Neural cell (in vitro differentiated cells): ENCODE measurements around the gene HERC2.
"Not testable (repeated sequence)": the region's sequence is repeated elsewhere in the genome, so short reads cannot be mapped to it uniquely, and the experiment has no call there.

Experiments
- EZH2 ChIP-seq: fragments of 200-600, 300-800 bp; shearing (Covaris generic), sonication (generic); IDR thresholded peaks from 2 replicates; pipeline ENCODE4 v1.6.1; 2014; ENCODE audit warnings: antibody characterized with exemption, low read length, borderline replicate concordance, mild to moderate bottlenecking; ENCODE audit not compliant: insufficient read depth, poor library complexity, severe bottlenecking
- TAF1 ChIP-seq: IDR thresholded peaks from 2 replicates; pipeline ENCODE4 v1.6.1; 2012; ENCODE audit warnings: low read depth
- TF ChIP-seq, protein P1 (sequence below): IDR thresholded peaks from 2 replicates; pipeline ENCODE4 v1.6.1; 2012; ENCODE audit warnings: borderline replicate concordance

DNA sequence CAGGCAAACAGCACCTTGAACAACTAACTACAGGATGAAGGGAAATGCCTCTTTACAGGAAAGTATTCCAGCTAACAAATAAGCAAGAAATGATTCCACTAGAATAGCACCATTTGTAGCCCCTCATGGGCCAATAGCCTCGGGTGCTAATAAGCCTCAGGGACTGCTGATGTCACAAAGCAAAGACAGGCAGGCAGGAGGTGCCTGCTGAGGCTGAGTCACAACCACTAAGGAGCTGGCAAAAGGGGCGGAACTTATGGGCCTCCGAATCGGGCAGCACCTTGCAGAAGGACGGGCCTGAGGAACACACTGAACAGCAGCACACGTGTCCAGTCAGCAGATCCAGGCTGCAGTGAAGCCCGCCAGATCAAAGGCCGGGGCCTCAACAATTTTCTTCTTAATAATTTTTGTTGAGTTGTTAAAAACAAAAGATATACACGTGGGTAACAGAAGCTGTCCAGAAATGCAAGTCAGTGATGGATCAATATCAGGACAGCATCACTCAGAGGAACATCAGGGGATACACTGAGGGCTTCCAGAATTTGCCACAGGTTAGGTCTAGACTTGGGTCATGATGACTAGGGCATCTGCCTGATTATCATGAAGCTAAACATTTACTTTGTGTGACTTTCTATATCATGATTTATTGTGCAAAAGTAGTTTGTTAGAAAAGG is 170.0 kb downstream of the HERC2 start:
- TF ChIP-seq TAF1, EZH2: not testable (repeated sequence)
- TF ChIP-seq, protein P1, sequence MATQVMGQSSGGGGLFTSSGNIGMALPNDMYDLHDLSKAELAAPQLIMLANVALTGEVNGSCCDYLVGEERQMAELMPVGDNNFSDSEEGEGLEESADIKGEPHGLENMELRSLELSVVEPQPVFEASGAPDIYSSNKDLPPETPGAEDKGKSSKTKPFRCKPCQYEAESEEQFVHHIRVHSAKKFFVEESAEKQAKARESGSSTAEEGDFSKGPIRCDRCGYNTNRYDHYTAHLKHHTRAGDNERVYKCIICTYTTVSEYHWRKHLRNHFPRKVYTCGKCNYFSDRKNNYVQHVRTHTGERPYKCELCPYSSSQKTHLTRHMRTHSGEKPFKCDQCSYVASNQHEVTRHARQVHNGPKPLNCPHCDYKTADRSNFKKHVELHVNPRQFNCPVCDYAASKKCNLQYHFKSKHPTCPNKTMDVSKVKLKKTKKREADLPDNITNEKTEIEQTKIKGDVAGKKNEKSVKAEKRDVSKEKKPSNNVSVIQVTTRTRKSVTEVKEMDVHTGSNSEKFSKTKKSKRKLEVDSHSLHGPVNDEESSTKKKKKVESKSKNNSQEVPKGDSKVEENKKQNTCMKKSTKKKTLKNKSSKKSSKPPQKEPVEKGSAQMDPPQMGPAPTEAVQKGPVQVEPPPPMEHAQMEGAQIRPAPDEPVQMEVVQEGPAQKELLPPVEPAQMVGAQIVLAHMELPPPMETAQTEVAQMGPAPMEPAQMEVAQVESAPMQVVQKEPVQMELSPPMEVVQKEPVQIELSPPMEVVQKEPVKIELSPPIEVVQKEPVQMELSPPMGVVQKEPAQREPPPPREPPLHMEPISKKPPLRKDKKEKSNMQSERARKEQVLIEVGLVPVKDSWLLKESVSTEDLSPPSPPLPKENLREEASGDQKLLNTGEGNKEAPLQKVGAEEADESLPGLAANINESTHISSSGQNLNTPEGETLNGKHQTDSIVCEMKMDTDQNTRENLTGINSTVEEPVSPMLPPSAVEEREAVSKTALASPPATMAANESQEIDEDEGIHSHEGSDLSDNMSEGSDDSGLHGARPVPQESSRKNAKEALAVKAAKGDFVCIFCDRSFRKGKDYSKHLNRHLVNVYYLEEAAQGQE: not testable (repeated sequence)
